Hematopoietic multipotent progenitor cell treated with erythropoietin and hydrocortisone succinate and interleukin-3 and kit ligand, for 6 days (in vitro differentiated cells): ENCODE data around the gene YKT6.
"Not testable (repeated sequence)": the region's sequence is repeated elsewhere in the genome, so short reads cannot be mapped to it uniquely, and the experiment has no call there.

Experiments used
- DNase-seq: peaks from one replicate; pipeline ENCODE4 v3.0.0-alpha.2; 2015

YKT6 gene

DNA sequence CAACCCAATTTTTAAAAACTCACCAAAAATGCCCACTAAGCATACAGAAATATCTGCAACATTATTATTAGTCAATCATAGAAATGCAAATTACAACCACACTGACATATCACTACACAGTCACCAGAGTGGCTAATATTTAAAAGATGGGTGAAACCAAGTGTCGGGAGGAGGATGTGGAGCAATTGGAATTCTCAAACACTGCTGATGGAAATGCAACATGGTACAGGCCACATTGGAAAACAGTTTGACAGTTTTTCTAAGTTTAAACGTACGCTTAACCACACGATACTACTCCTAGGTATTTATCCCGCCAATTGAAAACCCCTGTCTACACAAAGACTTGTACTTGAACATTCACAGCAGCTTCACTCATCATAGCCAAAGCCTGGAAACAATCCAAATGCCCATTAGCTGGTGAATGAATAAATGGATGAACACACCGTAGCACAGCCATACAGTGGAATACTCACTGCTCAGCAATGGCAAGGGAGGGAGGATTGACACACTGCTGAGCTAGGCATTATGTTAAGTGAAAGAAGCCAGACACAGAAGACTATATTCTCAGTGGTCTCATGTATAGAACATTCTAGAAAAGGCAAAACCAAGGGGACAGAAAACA, 27.9 kb upstream of the YKT6 start:
- DNase-seq: no peak

DNA sequence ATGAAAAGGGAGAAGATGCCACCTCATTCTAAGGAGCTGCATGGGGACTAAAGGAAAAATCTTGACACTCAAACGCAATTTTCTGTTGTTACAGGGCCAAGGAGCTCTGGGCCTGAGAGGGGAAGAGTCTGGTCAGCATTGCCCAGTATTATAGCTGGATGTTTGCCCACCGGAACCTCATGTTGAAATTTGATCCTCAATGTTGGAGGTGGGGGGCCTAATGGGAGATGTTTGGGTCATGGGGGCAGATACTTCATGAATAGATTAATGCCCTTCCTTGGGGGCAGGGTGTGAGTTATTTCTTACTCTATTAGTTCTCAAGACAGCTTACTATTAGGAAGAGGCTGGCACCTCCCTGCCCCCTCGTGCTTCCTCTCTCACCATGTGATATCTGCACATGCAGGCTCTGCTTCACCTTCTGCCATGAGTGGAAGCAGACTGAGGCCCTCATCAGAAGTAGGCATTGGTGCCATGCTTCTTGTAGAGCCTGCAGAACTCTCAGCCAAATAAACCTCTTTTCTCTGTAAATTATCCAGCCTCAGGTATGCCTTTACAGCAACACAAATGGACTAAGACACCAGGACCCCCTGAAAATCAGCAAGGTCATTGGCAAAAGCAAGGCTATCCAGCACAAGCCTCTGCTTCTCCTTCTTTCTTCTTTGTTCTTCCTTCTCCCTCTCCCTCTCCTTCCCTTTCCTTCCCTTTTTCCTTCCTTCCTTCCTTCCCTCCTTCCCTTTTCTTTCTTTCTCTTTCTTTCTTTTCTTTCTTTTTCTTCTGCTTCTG, 26.7 kb upstream of the YKT6 start:
- DNase-seq: no peak

DNA sequence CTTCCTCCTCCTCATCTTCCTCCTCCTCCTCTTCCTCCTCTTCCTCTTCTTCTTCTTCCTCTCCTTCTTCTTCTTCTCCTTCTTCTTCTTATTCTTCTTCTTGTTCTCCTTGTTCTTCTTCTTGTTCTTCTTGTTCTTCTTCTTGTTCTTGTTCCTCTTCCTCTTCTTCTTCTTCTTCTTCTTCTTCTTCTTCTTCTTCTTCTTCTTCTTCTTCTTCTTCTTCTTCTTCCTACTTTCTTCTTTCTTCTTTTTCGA, 26.2 kb upstream of the YKT6 start:
- DNase-seq: not testable (repeated sequence)

DNA sequence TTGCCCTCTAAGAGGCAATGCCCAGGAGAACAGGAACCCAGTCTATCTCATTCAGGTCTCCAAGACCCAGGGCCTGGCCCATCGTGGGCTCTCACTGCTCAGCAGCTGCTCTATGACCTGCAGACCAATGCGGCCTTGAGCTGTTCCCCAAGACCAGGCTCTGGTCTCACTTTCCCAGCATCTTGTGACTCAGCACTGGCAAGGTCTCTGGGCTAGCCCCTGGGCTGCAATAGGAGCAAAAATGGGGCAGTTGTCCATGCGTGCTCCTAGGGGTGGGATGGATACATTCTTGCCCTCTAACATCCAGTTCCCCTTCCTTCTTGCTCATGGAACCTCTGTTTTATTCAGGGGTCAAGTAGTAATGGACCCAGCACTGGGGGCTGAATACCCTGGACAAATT, 25.0 kb upstream of the YKT6 start:
- no peak for DNase-seq

DNA sequence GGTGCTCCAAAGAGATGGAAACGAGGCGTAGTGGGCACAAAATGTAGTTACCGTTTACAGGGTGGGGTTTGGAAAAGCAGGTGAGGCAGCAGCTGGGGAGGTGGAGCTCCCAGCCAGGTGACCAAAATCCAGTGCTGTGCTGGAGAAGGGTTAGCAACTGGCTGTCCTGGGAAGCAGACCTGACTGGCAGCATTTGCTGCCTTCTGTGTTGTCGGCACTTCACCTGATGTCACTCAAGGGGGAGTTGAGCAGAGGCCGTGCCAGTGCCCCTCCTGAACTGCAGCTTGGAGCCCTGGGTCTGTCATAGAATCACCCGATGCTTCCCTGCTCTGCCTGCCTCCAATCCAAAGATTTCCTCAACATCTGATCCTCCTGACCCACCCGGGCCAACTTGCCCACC, 24.3 kb upstream of the YKT6 start:
- no peak for DNase-seq

DNA sequence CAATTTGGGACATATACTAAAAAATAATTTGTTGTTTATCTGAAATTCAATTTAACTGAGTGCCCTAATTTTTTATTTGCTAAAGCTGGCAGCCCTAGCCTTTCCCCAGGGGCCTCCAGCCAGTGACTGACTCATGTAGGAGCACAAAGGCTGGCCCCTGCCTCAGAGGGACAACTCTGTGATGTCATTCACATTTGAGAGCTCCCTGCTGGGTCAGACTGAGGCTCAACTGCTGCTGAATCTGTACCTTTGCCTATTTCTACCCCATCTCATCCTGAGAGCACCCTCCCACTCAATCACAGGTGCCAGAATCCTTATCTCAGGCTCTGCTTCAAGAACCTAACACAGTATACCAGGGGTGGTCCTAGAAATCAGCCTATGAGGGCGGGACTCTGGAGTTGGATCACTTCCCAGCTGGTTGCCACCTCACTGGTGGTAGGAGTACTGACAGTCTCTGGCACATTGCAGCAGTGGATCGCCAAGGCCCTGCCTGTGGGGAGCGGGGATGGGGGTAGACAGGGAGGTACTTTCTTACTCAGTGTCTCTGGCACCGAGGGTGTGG, 23.1 kb upstream of the YKT6 start:
- no peak for DNase-seq

DNA sequence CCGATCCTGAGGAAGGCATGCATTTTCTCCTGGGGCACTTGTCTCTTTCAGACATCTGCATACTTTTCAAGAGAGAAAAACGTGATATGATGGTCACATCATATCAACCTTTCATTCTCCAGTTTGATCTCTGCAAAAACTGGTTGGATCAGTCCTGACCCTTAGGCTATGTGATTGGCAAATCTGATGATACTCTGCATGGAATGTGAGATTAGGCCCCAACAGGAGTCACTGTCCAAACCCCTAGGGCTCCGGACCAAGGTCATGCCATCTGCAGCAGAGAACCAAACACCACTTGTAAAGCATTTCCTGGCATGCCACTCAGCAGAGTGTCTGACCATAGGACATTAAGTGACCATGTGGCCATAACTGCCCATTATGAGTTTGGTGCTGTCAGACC, 20.1 kb upstream of the YKT6 start:
- DNase-seq: no peak

DNA sequence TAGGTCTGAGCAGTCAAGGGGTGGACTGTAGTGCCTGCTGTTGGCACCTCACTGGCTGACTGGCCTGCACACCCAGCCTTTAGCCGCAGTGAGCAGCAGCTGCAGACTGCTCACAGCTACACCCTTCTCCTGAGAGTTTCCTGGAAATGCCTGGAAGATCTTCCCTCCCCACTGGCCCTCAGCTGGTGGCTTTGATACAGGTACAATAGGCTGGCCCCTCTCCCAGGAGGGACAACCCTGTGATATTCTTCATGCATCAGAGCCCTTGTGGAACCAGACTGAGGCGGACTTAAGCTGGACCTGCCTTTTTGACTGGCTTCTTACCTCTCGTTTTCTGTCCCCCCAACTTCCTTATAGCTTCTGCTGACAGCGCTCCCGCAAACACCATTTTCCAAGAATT, 18.0 kb upstream of the YKT6 start:
- DNase-seq: no peak

DNA sequence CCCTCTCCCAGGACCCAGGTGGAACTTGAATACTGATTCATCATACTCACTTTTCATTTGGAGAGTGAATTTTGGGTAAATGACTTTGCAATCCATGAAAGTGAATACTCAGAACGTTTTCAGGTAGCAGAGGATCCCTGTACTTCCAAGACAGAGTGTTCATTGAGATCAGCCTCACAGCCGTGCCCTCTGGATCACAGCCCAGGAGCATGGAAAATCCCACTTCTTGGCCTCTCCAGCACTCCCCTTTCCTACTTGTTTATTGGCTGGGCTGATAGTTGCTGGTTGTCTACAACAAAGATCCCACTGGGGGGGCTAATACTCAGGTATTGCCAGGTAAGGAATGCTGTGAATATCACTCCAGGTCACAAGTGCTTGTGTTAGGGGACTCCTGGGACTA, 17.4 kb upstream of the YKT6 start:
- no peak for DNase-seq

DNA sequence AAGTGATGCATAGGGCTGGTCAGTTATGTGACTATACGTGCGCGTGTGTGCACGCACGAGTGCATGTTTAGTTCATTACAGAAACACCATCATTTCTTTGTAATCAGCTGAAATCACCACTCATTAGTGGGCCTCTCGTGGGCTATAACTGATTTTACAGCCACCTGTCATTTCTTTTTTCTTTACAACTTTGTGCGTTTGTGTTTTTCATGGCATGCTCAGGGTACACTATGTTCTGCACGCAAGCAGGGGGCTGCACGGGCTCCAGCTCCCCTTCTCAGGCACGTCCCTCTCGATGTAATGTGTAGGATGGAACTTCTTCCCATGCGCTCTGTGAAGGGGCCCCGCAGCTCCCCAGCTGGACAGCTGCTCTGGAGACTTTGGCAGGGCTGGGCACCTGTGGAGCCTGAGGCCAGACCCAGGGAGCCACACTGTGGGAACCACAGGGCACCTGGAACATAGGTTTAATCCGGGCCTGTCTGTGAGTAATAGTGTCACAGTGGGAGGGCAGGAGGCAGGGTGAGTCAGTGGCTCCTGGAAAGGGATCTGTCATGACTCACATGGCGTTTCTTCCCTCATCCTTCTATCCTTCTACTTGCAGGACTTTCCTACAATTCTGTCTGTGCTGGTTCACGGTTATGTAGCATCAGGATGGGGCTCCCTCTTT, 16.4 kb upstream of the YKT6 start:
- no peak for DNase-seq

DNA sequence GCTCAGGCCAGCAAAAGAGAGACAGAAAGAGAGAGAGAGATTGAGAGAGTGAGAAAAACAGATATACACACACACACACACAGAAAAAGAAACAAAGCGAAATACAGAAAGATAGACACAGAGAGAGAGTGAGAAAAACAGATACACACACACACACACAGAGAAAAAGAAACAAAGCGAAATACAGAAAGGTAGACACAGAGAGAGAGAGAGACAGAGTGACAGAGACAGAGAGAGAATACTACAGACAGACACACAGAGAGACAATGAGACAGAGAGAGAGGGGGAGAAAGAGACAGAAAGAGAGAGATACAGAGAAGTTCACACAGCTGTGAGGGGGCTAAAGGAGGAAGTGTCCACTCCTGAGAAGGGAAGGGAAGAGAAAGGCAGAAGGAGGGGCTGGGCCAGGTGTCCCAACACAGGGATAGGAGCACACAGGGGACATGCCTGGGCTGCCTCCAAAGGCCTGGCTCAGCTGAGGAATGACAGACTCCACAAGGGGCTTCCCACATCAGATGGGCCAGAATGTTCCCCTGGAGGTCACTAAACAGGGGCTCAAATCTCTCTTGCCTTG, 15.8 kb upstream of the YKT6 start:
- DNase-seq: no peak

DNA sequence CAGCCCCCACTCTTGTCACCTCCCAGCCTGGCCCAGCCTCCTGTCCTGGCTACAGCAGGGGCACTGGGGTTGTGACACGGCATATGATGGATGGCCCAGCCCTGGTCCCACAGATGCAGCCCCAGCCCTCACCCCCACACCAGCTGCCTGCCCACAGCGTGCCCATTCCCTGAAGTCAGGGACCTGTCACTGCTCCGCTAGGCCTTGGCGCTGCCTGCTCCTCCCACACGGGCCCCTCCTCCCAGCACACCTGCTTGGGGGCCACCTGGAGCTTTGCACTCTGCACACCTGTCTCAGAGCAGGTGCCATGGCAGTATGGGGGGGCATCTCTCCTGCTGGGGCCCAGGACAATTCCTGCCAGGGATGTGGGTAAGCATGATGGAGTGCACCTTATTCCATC, 15.0 kb upstream of the YKT6 start:
- DNase-seq: no peak

DNA sequence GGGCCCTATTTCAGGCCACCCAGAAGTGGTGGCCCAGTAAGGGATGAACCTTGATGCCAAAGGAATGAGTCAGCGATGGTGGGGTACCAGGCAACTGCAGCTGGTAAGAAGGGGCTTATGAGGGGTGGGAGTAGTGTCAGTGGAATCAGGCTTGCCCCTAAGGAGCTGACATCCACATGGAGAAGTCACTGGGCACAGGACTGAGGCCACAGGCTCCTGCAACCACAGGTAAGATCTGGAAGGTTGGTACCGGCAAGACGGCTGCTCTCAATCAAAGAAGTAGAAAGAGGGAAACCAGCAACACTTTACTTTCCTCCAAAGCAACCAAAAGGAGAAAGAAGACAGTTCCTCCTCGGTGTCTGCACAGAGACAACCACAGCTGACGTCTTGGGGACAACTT, 14.0 kb upstream of the YKT6 start:
- no peak for DNase-seq

DNA sequence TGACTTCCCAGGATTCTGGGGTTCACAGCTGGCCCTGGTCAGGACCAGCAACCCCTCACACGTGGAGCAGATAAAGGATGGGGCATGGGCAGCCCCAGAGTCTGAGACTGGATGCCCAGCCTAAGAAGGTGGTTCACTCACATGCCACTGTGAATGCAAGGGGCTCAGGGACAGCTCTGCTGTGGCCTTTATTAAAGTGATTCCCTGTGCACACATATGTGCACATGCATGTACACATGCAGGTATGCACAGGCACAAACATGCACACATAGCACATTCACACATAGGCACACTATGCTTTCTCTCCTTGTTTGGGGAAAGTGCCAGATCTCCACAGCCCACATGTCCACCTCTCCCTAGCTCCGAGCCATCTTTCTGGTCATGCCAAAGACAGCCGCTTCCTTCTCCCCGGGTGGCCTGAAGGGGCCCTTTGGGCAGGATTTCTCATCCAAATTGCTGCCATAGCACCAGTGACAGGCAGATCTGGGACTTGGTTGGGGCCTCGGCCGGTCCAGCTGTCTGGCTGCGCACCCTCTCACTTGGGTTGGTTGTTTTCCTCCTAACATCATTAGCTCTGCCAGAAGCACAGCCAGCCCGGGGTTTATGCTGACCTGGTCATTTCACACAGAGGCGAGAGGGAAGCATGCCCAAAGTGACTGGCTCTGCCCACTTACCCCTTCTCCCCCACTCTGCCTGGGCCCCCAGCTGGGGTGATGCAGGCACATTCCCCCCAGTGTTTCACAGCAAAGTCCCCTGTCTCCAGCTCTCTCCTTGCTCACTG, 13.0 kb upstream of the YKT6 start:
- no peak for DNase-seq

DNA sequence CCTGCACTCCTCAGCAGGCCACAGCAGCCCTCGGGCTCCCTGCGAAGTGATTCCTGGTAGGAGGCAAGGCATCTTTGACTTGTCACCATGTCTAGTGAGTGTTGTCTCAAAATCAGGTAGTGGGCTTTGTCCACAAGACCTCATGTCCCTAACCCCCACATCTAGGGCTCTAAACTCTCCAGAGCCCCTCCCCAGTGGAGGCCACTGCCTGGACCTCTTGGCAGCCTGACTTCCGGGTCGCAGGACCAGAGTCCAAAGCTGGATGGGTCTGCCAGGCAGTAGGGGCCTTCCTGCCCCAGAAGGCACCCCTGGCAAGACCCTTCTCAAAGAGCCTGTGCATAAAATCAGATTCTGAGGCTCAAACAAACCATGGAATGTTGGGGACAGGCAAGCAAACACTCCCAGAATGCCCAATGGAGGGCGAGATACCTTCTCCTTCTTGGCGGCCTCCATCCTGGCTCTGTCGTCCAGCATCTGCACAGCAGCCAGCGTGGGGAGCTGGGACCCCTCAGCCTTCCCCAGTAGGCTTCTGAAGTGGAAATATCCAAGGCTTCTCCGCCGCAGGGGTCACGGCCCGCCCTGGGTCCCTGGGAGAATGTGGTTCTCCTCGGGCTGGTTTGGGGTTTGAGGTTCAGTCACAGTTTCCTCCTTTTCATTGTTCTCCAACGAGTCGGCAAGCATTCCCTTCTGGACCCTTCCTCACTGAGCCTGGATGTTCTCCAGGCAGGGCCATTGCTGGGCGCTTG, 12.1 kb upstream of the YKT6 start:
- DNase-seq: no peak

DNA sequence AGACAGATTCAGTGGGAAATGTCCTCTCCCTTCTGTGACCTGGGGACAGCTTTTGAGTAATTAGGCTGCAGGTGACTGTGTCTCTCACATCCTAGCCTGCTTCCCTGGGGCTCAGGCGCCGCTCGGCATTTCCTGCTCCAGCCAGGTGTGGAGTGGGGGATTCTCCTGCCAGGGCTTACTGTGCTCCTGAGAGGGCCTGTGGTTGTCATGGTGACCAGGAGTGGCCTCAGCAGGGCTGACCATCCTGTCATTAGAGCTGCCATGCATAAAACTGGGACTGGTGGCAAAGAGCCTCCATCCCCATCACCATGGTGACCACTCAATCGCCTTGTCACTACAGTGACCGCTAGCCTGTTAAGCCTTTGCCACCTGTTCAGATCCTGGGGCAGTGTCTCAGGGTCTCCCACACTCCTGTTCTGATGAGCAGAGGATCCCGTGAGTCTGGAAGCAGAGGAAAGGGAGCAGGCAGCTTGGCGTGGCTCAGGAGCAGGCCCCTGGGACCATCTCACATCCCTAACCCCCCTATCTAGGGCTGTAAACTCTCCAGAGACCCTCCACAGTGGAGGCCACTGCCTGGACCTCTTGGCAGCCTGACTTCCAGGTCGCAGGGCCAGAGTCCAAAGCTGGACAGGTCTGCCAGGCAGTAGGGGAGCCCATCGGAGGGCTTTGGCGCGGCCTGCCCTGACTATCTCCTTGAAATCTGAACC, 11.3 kb upstream of the YKT6 start, which contains the start of gene GCK:
TSS of gene GCK (minus strand) at position 154 of the 707 bp plus-strand sequence. CDS start 486 bp downstream, outside the sequence.
- no peak for DNase-seq

DNA sequence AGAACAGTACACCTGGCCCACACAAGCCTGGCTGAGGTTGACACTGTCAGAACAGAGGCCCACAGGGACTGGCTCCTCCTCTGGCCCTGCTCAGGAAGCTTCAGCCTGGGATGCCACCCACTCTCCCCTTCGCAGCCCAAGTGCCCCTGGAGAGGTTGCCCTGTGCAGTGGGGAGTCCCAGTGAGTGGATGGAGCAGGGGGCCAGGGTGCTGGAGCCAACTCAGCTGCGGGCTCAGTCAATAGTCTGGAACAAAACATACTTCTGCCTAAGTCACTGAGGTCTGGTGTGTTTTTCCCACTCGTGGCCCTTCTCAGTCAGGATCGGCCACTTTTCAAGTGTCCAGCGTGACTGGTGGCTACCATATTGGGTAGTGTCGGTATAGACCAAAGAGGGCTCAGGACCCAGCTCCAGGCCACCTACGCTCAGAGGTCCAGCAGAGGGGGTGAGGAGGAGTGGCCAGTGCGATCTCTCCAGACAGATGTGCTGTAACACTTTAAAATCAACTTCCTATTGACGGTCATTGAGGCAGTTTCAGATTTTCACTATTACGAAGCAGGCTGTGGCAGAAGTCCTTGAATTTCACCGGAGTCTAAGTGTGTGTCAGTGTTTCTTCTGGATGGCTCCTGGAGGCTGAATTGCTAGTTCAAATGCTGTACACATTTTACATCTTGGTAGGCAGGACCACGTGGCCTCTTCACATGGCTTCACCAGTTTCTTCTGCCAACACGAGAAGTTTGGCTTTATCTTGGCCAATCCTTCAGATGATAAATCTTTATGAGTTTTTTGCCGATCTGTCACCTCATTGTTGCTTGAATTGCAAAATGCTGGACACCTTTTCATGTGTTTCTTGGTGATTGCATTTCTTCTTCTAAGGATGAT, 10.5 kb upstream of the YKT6 start:
- no peak for DNase-seq

DNA sequence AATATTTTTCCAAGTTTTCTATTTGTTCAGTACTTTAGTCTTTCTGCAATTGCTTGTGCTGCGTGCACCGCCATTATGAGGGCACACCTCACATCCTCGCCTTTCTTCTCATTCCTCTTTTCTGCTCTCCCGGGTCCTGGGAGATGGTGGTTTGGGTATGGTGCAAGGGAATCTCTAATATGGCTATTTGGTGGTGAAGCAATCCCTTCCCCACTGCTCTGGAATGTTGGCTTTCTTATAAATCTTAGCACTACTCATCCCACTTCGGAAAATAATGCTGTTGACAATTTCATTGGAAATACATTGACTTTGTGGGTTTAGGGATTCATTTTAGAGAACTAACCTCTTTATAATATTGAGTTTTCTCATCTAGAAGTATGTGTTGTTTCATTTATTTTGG, 9.6 kb upstream of the YKT6 start:
- no peak for DNase-seq

DNA sequence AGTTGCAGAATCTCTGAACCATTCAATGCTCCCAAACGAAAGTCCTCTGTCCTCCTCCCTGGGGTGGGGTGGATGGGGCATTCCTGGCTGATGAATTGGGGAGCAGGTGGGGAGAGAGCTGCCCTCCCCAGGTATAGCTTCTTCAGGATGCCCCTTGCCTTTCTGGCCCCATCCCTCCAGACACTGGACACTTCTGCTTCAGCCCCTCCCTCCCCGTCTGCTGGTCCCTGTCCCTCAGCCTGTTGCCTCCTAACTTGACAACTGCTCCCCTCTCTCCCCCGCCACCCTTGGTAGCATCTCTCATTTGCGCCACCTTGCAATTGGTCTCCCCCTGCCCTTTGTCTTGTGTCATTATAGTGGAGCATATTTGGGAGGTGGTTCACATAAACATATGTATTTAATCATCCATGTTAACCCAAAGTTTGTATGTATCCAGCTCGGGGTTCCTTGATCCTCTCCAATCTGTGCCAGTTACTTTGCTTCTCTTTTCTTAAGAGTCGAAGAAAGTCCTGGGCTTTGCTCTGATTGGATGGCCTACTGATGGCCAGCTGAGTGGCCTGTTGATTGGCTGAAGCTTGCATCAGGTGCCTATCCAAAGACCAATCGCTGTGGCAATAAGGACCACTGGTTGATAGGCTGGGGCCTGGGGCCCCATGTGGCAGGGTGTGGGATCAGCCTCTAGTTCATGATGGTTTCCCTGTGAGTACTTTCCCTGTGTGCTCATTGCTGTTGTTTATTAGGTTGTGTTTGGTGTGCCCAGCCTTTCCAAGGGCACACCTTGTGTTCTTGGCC, 7.6 kb upstream of the YKT6 start:
- DNase-seq: no peak

DNA sequence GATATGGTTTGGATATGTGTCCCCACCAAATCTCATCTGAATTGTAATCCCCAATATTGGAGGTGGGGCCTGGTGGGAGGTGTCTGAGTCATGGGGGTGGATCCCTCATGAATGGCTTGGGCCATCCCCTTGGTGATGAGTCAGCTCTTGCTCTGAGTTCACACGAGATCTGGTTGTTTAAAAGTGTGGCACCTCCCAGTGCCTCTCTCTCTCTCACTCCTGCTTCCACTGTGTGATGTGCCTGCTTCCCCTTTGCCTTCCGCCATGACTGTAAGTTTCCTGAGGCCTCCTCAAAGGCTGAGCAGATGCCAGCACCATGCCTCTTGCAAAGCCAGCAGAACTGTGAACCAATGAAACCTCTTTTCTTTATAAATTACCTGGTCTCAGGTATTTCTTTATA, 6.7 kb upstream of the YKT6 start:
- peak; percentile 50 for DNase-seq
